Psoas muscle (tissue), 8 donors: Measurements from ENCODE around the gene SULT6B1. TPM values are rescaled to one million over a fixed set of nuclear protein-coding genes. Genes with fewer than 3 reads are reported as not detected.

Experiments
- ATAC-seq, 4 donors: fragments of 200-7000 bp; cut with Tn5 transposase; one replicate each; pipeline ENCODE4 v1.9.1; 2020; ENCODE audit warnings: moderate library complexity in 3 of 4, mild to moderate bottlenecking in 2 of 4
- DNase-seq, 2 donors: peaks; one replicate each; pipeline ENCODE4 v3.0.0-alpha.2; 2020
- H3K27ac ChIP-seq: fragments of 200-600 bp; one replicate; pipeline ENCODE4 v1.8.0; 2022
- H3K27me3 ChIP-seq, 3 donors: fragments of 200-600 bp in 1 of 3; one replicate each; pipeline versions ENCODE4 v1.6.1 to v1.8.0; 2013 to 2022; ENCODE audit warnings: low read length in 2 of 3, mild to moderate bottlenecking in 2 of 3, moderate library complexity in 1 of 3; ENCODE audit not compliant: insufficient read depth in 3 of 3
- H3K36me3 ChIP-seq, 2 donors: fragments of 200-600 bp in 1 of 2; one replicate each; pipeline versions ENCODE4 v1.6.1 to v1.8.0; 2013 to 2022; ENCODE audit warnings: low read depth in 1 of 2, mild to moderate bottlenecking in 1 of 2, moderate library complexity in 1 of 2; ENCODE audit not compliant: insufficient read depth in 1 of 2
- H3K4me1 ChIP-seq: fragments of 200-600 bp; one replicate; pipeline ENCODE4 v1.8.0; 2022
- H3K4me3 ChIP-seq: fragments of 200-600 bp; one replicate; pipeline ENCODE4 v1.8.0; 2022; ENCODE audit warnings: mild to moderate bottlenecking
- H3K9me3 ChIP-seq: fragments of 200-600 bp; one replicate; pipeline ENCODE4 v1.8.0; 2022
- CTCF ChIP-seq: fragments of 200-600 bp; IDR thresholded peaks from one replicate; pipeline ENCODE4 v1.8.0; 2022; ENCODE audit warnings: antibody characterized with exemption
- WGBS, 3 donors: extraction: QIAGEN DNeasy Blood & Tissue Kit; methylation state at CpG; one replicate each; pipeline versions ENCODE4 v1.1.6 to v1.1.7; 2013; 5-methylcytosine and 5-hydroxymethylcytosine counted together
- intact Hi-C, 2 donors: fragments of 100-400 bp; cut with DNase I; formaldehyde crosslinking; loops; one replicate each; pipeline versions ENCODE4 v1.11.0 to v1.14.2; 2022
- polyA plus RNA-seq, 3 donors: library from polyadenylated mRNA; stranded (reverse); fragments of 200-250 nt; gene quantifications; one replicate each; pipeline ENCODE4 v1.2.3, GENCODE V29; 2013
- total RNA-seq, 4 donors: library from RNA; stranded (reverse); fragmentation: NEBNext Ultra II Directional in 2 of 4; extraction: Animal tissue kit (Norgen Biotek cat#: 25700) in 2 of 4; gene quantifications; one replicate each; pipeline versions ENCODE4 v1.2.1 to v1.2.4, GENCODE V29; 2021 to 2023
- donor health status: healthy with polysubstance abuse.
- donor health status: DM: no; HTN: no; CAD: no; lungs with moderate emphysema.
- donor health status: Bipolar disorder and iron deficiency.
- donor health status: healthy.
- donor health status: DM: yes; HTN: yes; CAD: no.
- donor health status: DM: no; HTN: no; CAD: no.
- donor health status: DM: no; HTN: no; CAD: no.
- donor health status: DM: yes; HTN: yes; CAD: no.

Gene SULT6B1
- total and polyA plus RNA-seq, 7 donors = not detected

GRCh38 chr2:37125416-37125815, 63.1 kb downstream of the SULT6B1 start:
- WGBS, 3 donors = 29 to 48% (median 33%) methylated on average over 2 of the region's 2 CpGs
- H3K4me3 ChIP-seq = no peak overlapping the region
- peak overlapping the region; percentile 54 for H3K27ac ChIP-seq
- DNase-seq (no peak), ATAC-seq (peak; percentile 75 to 96 (median 84))
- TF ChIP-seq CTCF = no peak
- H3K27me3 ChIP-seq = no peaks in the 10 kb centered on the region
- intact Hi-C loops = no loop called here
- H3K4me1 ChIP-seq = peaks cover 5% of the 10 kb centered on the region
- H3K36me3 ChIP-seq = peaks cover 0 to 56% of the 10 kb centered on the region in 2 donors
- H3K9me3 ChIP-seq = no peaks in the 10 kb centered on the region

GRCh38 chr2:37119157-37119556, 69.3 kb downstream of the SULT6B1 start:
- WGBS, 3 donors = 93 to 94% (median 94%) methylated on average over 5 of the region's 5 CpGs
- Histone ChIP-seq H3K4me3 (no peak overlapping the region), H3K4me1 (no peaks in the 10 kb centered on the region), H3K27ac (no peak overlapping the region), H3K36me3 (peaks cover 5 to 63% of the 10 kb centered on the region in 2 donors), H3K9me3 (no peaks in the 10 kb centered on the region), H3K27me3 (no peaks in the 10 kb centered on the region)
- DNase-seq = no peak
- intact Hi-C loops = no loop called here
- TF ChIP-seq CTCF = no peak
- no peak for ATAC-seq

Other genes with a start within 250 kb of the SULT6B1 start
- 10 to 100 TPM; 28.1 to 41.4 (median 29.5) TPM for gene STRN, start 222.1 kb downstream of the SULT6B1 start, total RNA-seq
- gene STRN, start 222.1 kb downstream of the SULT6B1 start, polyA plus RNA-seq = 10 to 100 TPM; 12.7 to 48.5 (median 27.6) TPM
- gene HEATR5B, start 104.3 kb downstream of the SULT6B1 start, total RNA-seq = 1 to 10 TPM; 5.4 to 6.9 (median 6.1) TPM
- 1 to 10 TPM; 3.0 to 4.1 (median 3.2) TPM for gene HEATR5B, start 104.3 kb downstream of the SULT6B1 start, polyA plus RNA-seq
- gene GPATCH11, start 104.2 kb downstream of the SULT6B1 start, total RNA-seq = 1 to 10 TPM; 2.0 to 4.7 (median 4.0) TPM
- 1 to 10 TPM; 2.9 to 9.1 (median 3.1) TPM for gene GPATCH11, start 104.2 kb downstream of the SULT6B1 start, polyA plus RNA-seq
- gene EIF2AK2, start 31.7 kb downstream of the SULT6B1 start, total RNA-seq = 10 to 100 TPM in 2 of 4 donors, 1 to 10 TPM in 2; 6.7 to 16.6 (median 11.0) TPM
- gene EIF2AK2, start 31.7 kb downstream of the SULT6B1 start, polyA plus RNA-seq = 1 to 10 TPM; 1.1 to 5.4 (median 2.1) TPM
- 10 to 100 TPM; 47.3 to 78.0 (median 57.5) TPM for gene CEBPZOS, start 7.8 kb upstream of the SULT6B1 start, total RNA-seq
- 10 to 100 TPM; 30.6 to 51.6 (median 34.6) TPM for gene CEBPZOS, start 7.8 kb upstream of the SULT6B1 start, polyA plus RNA-seq
- 10 to 100 TPM; 31.7 to 76.6 (median 64.9) TPM for gene CEBPZ, start 42.9 kb upstream of the SULT6B1 start, total RNA-seq
- gene CEBPZ, start 42.9 kb upstream of the SULT6B1 start, polyA plus RNA-seq = 100 to 1,000 TPM in 1 of 3 donors, 10 to 100 TPM in 2; 68.9 to 124 (median 77.1) TPM
- 10 to 100 TPM; 20.8 to 31.1 (median 23.3) TPM for gene NDUFAF7, start 43.0 kb upstream of the SULT6B1 start, total RNA-seq
- gene NDUFAF7, start 43.0 kb upstream of the SULT6B1 start, polyA plus RNA-seq = 10 to 100 TPM; 15.1 to 19.1 (median 18.0) TPM
- 10 to 100 TPM; 17.1 to 21.4 (median 18.8) TPM for gene PRKD3, start 136.2 kb upstream of the SULT6B1 start, total RNA-seq
- gene PRKD3, start 136.2 kb upstream of the SULT6B1 start, polyA plus RNA-seq = 1 to 10 TPM; 5.5 to 7.1 (median 6.2) TPM
- 10 to 100 TPM in 1 of 4 donors, 1 to 10 TPM in 3; 1.4 to 10.6 (median 5.9) TPM for gene QPCT, start 156.0 kb upstream of the SULT6B1 start, total RNA-seq
- gene QPCT, start 156.0 kb upstream of the SULT6B1 start, polyA plus RNA-seq = 1 to 10 TPM in 2 of 3 donors, under 1 TPM in 1; 0.36 to 2.5 (median 1.0) TPM